Endothelial cell (in vitro differentiated cells): Measurements from ENCODE around the gene CTNNA3. TPM values are rescaled to one million over a fixed set of nuclear protein-coding genes. Genes with fewer than 3 reads are reported as not detected.

ENCODE experiments used
- DNase-seq: peaks from one replicate; pipeline ENCODE4 v3.0.0; 2021; ENCODE audit warnings: low spot score
- H3K27ac Mint-ChIP-seq: one replicate; pipeline ENCODE4 v1.8.0; 2021; ENCODE audit warnings: mixed read lengths, inconsistent platforms; ENCODE audit not compliant: unreplicated experiment
- H3K27me3 Mint-ChIP-seq: one replicate; pipeline ENCODE4 v1.8.0; 2021; ENCODE audit warnings: mild to moderate bottlenecking, moderate library complexity, mixed read lengths, inconsistent platforms; ENCODE audit not compliant: unreplicated experiment
- H3K36me3 Mint-ChIP-seq: one replicate; pipeline ENCODE4 v1.8.0; 2021; ENCODE audit warnings: mild to moderate bottlenecking, low read depth, mixed read lengths, inconsistent platforms; ENCODE audit not compliant: unreplicated experiment
- H3K4me1 Mint-ChIP-seq: one replicate; pipeline ENCODE4 v1.8.0; 2021; ENCODE audit warnings: mild to moderate bottlenecking, mixed read lengths, inconsistent platforms; ENCODE audit not compliant: unreplicated experiment
- H3K4me3 Mint-ChIP-seq: one replicate; pipeline ENCODE4 v1.8.0; 2021; ENCODE audit warnings: mild to moderate bottlenecking, mixed read lengths, inconsistent platforms; ENCODE audit not compliant: unreplicated experiment
- H3K9me3 Mint-ChIP-seq: one replicate; pipeline ENCODE4 v1.8.0; 2021; ENCODE audit warnings: mixed read lengths, inconsistent platforms; ENCODE audit not compliant: unreplicated experiment
- CTCF ChIP-seq: fragments of 200-600 bp; sonication (generic); IDR thresholded peaks from one replicate; pipeline ENCODE4 v1.5.0; 2021; ENCODE audit warnings: antibody characterized with exemption; ENCODE audit not compliant: unreplicated experiment
- total RNA-seq: library from RNA; stranded (reverse); fragmentation: NEBNext Ultra II Directional; extraction: Animal tissue kit (Norgen Biotek cat#: 25700); gene quantifications from one replicate; pipeline ENCODE4 v1.2.1, GENCODE V29; 2021; ENCODE audit not compliant: unreplicated experiment

The CTNNA3 gene
- total RNA-seq, 1 donor from 2014 or later: 2.3 TPM

GRCh38 chr10:66223656-66224055 lies 1472.3 kb downstream of the CTNNA3 start:
- Mint-ChIP-seq H3K9me3 (no peaks in the 10 kb centered on the region), H3K27me3 (no peaks in the 10 kb centered on the region), H3K36me3 (no peaks in the 10 kb centered on the region), H3K4me1 (no peaks in the 10 kb centered on the region), H3K27ac (no peak overlapping the region), H3K4me3 (no peak overlapping the region)
- no peak for DNase-seq
- TF ChIP-seq CTCF: no peak

GRCh38 chr10:66222462-66223046 lies 1473.4 kb downstream of the CTNNA3 start:
- Mint-ChIP-seq H3K36me3 (no peaks in the 10 kb centered on the region), H3K4me1 (no peaks in the 10 kb centered on the region), H3K27ac (no peak overlapping the region), H3K27me3 (no peaks in the 10 kb centered on the region), H3K4me3 (no peak overlapping the region), H3K9me3 (no peaks in the 10 kb centered on the region)
- no peak for DNase-seq
- no peak for TF ChIP-seq CTCF

- H3K9me3 Mint-ChIP-seq: no peaks in the 10 kb centered on the region
- H3K27ac Mint-ChIP-seq: no peak overlapping the region
- no peaks in the 10 kb centered on the region for H3K27me3 Mint-ChIP-seq
- no peaks in the 10 kb centered on the region for H3K4me1 Mint-ChIP-seq
- no peaks in the 10 kb centered on the region for H3K36me3 Mint-ChIP-seq
- H3K4me3 Mint-ChIP-seq: no peak overlapping the region
- no peak for DNase-seq
- TF ChIP-seq CTCF: no peak
Observed at GRCh38 chr10:66218981-66219587, 1476.9 kb downstream of the CTNNA3 start.

GRCh38 chr10:66218289-66218688 lies 1477.7 kb downstream of the CTNNA3 start:
- TF ChIP-seq CTCF: no peak
- no peaks in the 10 kb centered on the region for H3K4me1 Mint-ChIP-seq
- H3K27me3 Mint-ChIP-seq: no peaks in the 10 kb centered on the region
- no peaks in the 10 kb centered on the region for H3K36me3 Mint-ChIP-seq
- no peak for DNase-seq
- H3K9me3 Mint-ChIP-seq: no peaks in the 10 kb centered on the region
- H3K4me3 Mint-ChIP-seq: no peak overlapping the region
- H3K27ac Mint-ChIP-seq: no peak overlapping the region

GRCh38 chr10:66215920-66216319 lies 1480.1 kb downstream of the CTNNA3 start:
- DNase-seq: no peak
- no peak overlapping the region for H3K27ac Mint-ChIP-seq
- no peak for TF ChIP-seq CTCF
- H3K36me3 Mint-ChIP-seq: no peaks in the 10 kb centered on the region
- no peaks in the 10 kb centered on the region for H3K27me3 Mint-ChIP-seq
- H3K9me3 Mint-ChIP-seq: no peaks in the 10 kb centered on the region
- no peaks in the 10 kb centered on the region for H3K4me1 Mint-ChIP-seq
- no peak overlapping the region for H3K4me3 Mint-ChIP-seq
